Activated gamma-delta T cell treated with Interleukin-2 at 50 U/mL for 16 hours (primary cell): Measurements from ENCODE around the gene RTBDN.
A peak's percentile ranks its signal among the peaks of the same experiment; 100 is the strongest.

ENCODE experiments used
- DNase-seq: peaks from one replicate; pipeline ENCODE4 v3.0.0-alpha.2; 2020

The RTBDN gene

DNA sequence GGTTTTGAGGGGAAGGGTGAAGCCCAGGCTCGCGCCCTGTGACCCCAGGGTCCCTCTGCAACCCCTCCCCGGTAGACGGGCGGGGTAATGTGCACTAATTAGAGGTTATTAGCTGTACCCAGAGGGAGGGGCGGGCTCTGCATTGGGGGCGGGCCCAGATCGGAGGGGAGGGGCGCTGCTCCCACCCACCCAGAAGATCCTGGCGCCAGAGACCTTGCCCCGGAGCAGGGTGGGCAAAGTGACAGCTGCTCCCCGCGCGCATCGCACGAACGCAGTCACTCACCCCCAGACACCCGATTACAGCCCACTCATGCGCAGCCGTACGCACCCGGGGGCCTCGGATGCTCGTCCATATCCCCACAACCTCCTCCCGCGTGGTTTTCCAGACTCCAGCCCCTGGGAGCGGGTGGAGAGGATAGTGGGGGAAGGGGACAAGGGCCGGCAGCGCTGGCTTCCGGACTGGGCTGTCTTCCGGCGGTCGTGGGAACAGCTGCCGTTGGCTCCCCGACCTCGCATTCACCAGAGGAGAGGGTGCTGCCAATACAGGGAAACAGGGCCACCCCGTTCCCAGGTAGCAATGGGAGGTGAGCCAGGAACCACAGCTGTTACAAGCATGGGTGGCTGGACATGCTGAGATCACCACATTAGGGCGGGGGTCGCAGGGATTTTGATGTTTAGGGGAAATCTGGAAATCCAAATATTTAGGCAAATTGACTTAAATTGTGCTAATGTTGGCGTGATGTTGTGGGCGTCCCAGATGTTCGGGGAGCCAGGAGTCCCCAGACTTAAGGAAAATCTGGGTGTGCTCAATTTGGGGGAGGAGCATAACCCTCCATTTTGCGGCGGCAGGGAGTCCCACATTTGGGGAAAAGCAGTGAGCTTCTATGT lies 56.1 kb downstream of the RTBDN start:
- DNase-seq, result peak; percentile 26

DNA sequence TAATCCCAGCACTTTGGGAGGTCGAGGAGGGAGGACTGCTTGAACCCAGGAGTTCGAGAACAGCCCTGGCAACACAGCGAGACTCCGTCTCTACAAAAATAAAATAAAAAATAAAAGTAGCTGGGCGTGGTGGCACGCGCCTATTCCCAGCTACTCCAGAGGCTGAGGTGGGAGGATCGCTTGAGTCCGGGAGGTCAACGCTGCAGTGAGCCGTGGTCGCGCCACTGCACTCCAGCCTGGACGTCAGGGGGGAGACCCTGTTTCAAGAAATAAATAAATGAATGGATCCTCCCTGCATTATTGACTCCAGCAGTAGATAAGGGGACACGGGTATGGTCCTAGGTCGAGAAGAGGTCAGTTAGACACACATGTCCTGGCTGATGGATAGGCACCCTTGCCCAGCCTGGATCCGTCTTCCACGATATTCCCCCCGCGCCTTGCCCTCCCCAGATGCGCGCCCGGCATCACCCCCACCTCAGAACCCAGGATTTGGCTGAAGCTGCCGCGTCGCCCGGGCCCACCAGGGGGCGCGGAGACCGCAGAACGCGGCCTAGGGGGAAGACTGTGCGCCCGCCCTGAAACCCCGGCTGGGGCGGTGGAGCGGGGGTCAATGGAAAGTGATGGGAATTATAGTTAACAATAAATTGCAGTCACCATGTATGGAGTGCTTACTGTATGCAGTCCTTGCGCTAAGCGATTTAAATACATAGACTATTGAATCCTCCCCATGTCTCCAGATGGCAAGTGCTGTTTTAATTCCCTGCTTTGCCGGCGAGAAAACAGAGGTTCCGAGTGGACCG lies 57.0 kb downstream of the RTBDN start:
- peak; percentile 81 for DNase-seq
